Lower lobe of right lung (tissue), 2 donors: ENCODE measurements around the gene DAP. TPM values are rescaled to one million over a fixed set of nuclear protein-coding genes. Genes with fewer than 3 reads are reported as not detected.

Source experiments
- ATAC-seq, 2 donors: fragments of 200-7000 bp; cut with Tn5 transposase; one replicate each; pipeline ENCODE4 v1.9.1; 2020 to 2022; ENCODE audit warnings: mild to moderate bottlenecking in 2 of 2, moderate library complexity in 2 of 2
- DNase-seq: peaks from one replicate; pipeline ENCODE4 v3.0.0-alpha.2; 2020
- H3K27ac ChIP-seq: fragments of 200-600 bp; one replicate; pipeline ENCODE4 v1.8.0; 2022
- H3K27me3 ChIP-seq: fragments of 200-600 bp; one replicate; pipeline ENCODE4 v1.8.0; 2022; ENCODE audit warnings: low read depth
- H3K36me3 ChIP-seq: fragments of 200-600 bp; one replicate; pipeline ENCODE4 v1.8.0; 2022; ENCODE audit warnings: mild to moderate bottlenecking
- H3K4me1 ChIP-seq: fragments of 200-600 bp; one replicate; pipeline ENCODE4 v1.8.0; 2022
- H3K4me3 ChIP-seq: fragments of 200-600 bp; one replicate; pipeline ENCODE4 v1.8.0; 2022; ENCODE audit warnings: mild to moderate bottlenecking
- H3K9me3 ChIP-seq: fragments of 200-600 bp; one replicate; pipeline ENCODE4 v1.8.0; 2022
- CTCF ChIP-seq: fragments of 200-600 bp; IDR thresholded peaks from one replicate; pipeline ENCODE4 v1.8.0; 2022; ENCODE audit warnings: antibody characterized with exemption, mild to moderate bottlenecking
- intact Hi-C: fragments of 100-400 bp; cut with DNase I; formaldehyde crosslinking; loops from one replicate; pipeline ENCODE4 v1.11.0; 2022
- total RNA-seq: library from RNA; stranded (reverse); fragmentation: NEBNext Ultra II Directional; extraction: Animal tissue kit (Norgen Biotek cat#: 25700); gene quantifications from one replicate; pipeline ENCODE4 v1.2.1, GENCODE V29; 2021
- donor health status: DM: no; HTN: yes; CAD: no; lungs with severe emphysema.

The DAP gene
- total RNA-seq, 1 donor from 2014 or later, result 89.8 TPM

- Histone ChIP-seq H3K9me3 (no peaks in the 10 kb centered on the region), H3K4me1 (peaks cover 34% of the 10 kb centered on the region), H3K27me3 (no peaks in the 10 kb centered on the region), H3K27ac (no peak overlapping the region), H3K4me3 (no peak overlapping the region), H3K36me3 (no peaks in the 10 kb centered on the region)
- no peak for ATAC-seq
- intact Hi-C loops, result no loop called here
- DNase-seq, result no peak
- no peak for TF ChIP-seq CTCF
Observed at GRCh38 chr5:10699281-10699874, 61.7 kb downstream of the DAP start.

- no peak overlapping the region for H3K27ac ChIP-seq
- DNase-seq (no peak), ATAC-seq (no peak)
- H3K4me1 ChIP-seq, result peaks cover 10% of the 10 kb centered on the region
- H3K4me3 ChIP-seq, result no peak overlapping the region
- TF ChIP-seq CTCF, result no peak
- H3K9me3 ChIP-seq, result no peaks in the 10 kb centered on the region
- intact Hi-C loops, result no loop called here
- H3K36me3 ChIP-seq, result no peaks in the 10 kb centered on the region
- no peaks in the 10 kb centered on the region for H3K27me3 ChIP-seq
Observed at GRCh38 chr5:10695759-10696543, 65.1 kb downstream of the DAP start.

- Histone ChIP-seq H3K36me3 (no peaks in the 10 kb centered on the region), H3K27me3 (no peaks in the 10 kb centered on the region), H3K9me3 (no peaks in the 10 kb centered on the region), H3K27ac (no peak overlapping the region), H3K4me3 (no peak overlapping the region), H3K4me1 (peaks cover 10% of the 10 kb centered on the region)
- peak; percentile 87 to 95 for ATAC-seq
- TF ChIP-seq CTCF, result peak; percentile 75
- intact Hi-C loops, result no loop called here
- DNase-seq, result peak; percentile 85
Observed at GRCh38 chr5:10695055-10695649, 65.9 kb downstream of the DAP start.

GRCh38 chr5:10691826-10692785 lies 68.9 kb downstream of the DAP start:
- ATAC-seq (no peak), DNase-seq (no peak)
- H3K36me3 ChIP-seq, result peaks cover 9% of the 10 kb centered on the region
- H3K27me3 ChIP-seq, result no peaks in the 10 kb centered on the region
- H3K9me3 ChIP-seq, result no peaks in the 10 kb centered on the region
- no peak overlapping the region for H3K4me3 ChIP-seq
- H3K4me1 ChIP-seq, result peaks cover 10% of the 10 kb centered on the region
- intact Hi-C loops, result no loop called here
- no peak for TF ChIP-seq CTCF
- no peak overlapping the region for H3K27ac ChIP-seq
